ENCODE results near the gene DCHS1.

GRCh38 chr11:6677018-6677417 is 21.4 kb upstream of the DCHS1 start:
- TF ChIP-seq CTCF (IDR thresholded peaks at IDR 0.05 in 8 of 11, conservative IDR thresholded peaks at IDR 0.05 in 3 of 11) (no peak), POLR2A (IDR thresholded peaks at IDR 0.05) (no peak)

All from spleen (tissue), 7 donors.